Endothelial cell of umbilical vein (primary cell): Measurements from ENCODE around the gene DPYSL4. TPM values are rescaled to one million over a fixed set of nuclear protein-coding genes. Genes with fewer than 3 reads are reported as not detected.

ENCODE experiments used
- BruUV-seq: library from RNA; stranded (reverse); fragments of 400-500 nt; replicated peaks from 2 replicates; lab custom pipeline; 2021; lab: Mats Ljungman, UMichigan
- CTCF ChIA-PET: fragments of 300-600, 350-600 bp; sonication (Branson Sonifier 250); formaldehyde crosslinking; loops from one replicate; lab custom pipeline; 2021; ENCODE audit warnings: antibody characterized with exemption, inconsistent platforms; lab: Charles Lee
- POLR2A ChIA-PET: fragments of 300-600, 350-600 bp; sonication (Branson Sonifier 250); formaldehyde crosslinking; loops from one replicate; lab custom pipeline; 2021; ENCODE audit warnings: antibody characterized with exemption, inconsistent platforms; lab: Charles Lee
- DNase-seq: peaks from one replicate; pipeline ENCODE4 v3.0.0-alpha.2; 2011; ENCODE audit warnings: low read depth, low spot score
- FAIRE-seq: peaks from 2 replicates; lab custom pipeline; 2011; peaks lifted over from hg19 to GRCh38; lab: Jason Lieb, UNC
- H2AFZ ChIP-seq: 2 replicates; pipeline ENCODE4 v1.6.0; 2012; ENCODE audit warnings: low read depth, low read length, control low read depth, inconsistent platforms
- H3K27ac ChIP-seq: 2 replicates; pipeline ENCODE4 v1.5.1; 2011; ENCODE audit warnings: low read depth, mild to moderate bottlenecking, control low read depth, low read length, moderate library complexity; ENCODE audit not compliant: insufficient read depth
- H3K27me3 ChIP-seq, 2 experiments: 2 replicates each; pipeline versions ENCODE4 v1.6.0 to v1.6.1; 2011; ENCODE audit warnings: low read length in 2 of 2, mixed read lengths in 1 of 2; ENCODE audit not compliant: control insufficient read depth in 2 of 2, insufficient read depth in 2 of 2
- H3K36me3 ChIP-seq, 2 experiments: 2 replicates in 1 of 2; 3 replicates in 1 of 2; pipeline ENCODE4 v1.5.1; 2011; ENCODE audit warnings: low read length in 2 of 2, mild to moderate bottlenecking in 1 of 2, moderate library complexity in 1 of 2; ENCODE audit not compliant: control insufficient read depth in 2 of 2, insufficient read depth in 2 of 2; ENCODE audit errors: extremely low read depth in 1 of 2
- H3K4me1 ChIP-seq: 3 replicates; pipeline ENCODE4 v1.5.1; 2011; ENCODE audit warnings: mild to moderate bottlenecking, low read length; ENCODE audit not compliant: control insufficient read depth, insufficient read depth; ENCODE audit errors: extremely low read depth
- H3K4me2 ChIP-seq: 2 replicates; pipeline ENCODE4 v1.6.1; 2011; ENCODE audit warnings: low read length, control low read depth, mixed read lengths; ENCODE audit not compliant: insufficient read depth
- H3K4me3 ChIP-seq, 3 experiments: fragments of 200-600 bp in 1 of 3; sonication (generic), shearing (Covaris generic) in 1 of 3; replicated peaks in 1 of 3; 2 replicates each; pipeline ENCODE4 v1.5.1; 2011 to 2016; ENCODE audit warnings: control low read depth in 3 of 3, low read length in 3 of 3, mild to moderate bottlenecking in 2 of 3, inconsistent platforms in 1 of 3, low read depth in 1 of 3, moderate library complexity in 1 of 3; ENCODE audit not compliant: insufficient read depth in 1 of 3
- H3K79me2 ChIP-seq: 2 replicates; pipeline ENCODE4 v1.6.0; 2012; ENCODE audit warnings: low read length, inconsistent platforms; ENCODE audit not compliant: control insufficient read depth, insufficient read depth
- H3K9ac ChIP-seq: replicated peaks from 2 replicates; pipeline ENCODE3; 2011; ENCODE audit warnings: low read length, control low read depth; ENCODE audit not compliant: insufficient read depth; ENCODE audit errors: extremely low read depth
- H3K9me1 ChIP-seq: replicated peaks from 3 replicates; pipeline ENCODE4 v1.6.0; 2011; ENCODE audit warnings: mild to moderate bottlenecking, low read length; ENCODE audit not compliant: control insufficient read depth, insufficient read depth; ENCODE audit errors: extremely low read depth
- H3K9me3 ChIP-seq: replicated peaks from 2 replicates; pipeline ENCODE4 v1.5.1; 2012; ENCODE audit warnings: low read length, inconsistent platforms; ENCODE audit not compliant: control insufficient read depth, insufficient read depth
- H4K20me1 ChIP-seq: replicated peaks from 2 replicates; pipeline ENCODE3; 2011; ENCODE audit warnings: mild to moderate bottlenecking, low read length; ENCODE audit not compliant: control insufficient read depth, insufficient read depth; ENCODE audit errors: extremely low read depth
- EZH2 ChIP-seq: IDR thresholded peaks from 2 replicates; pipeline ENCODE4 v1.6.1; 2012; ENCODE audit warnings: borderline replicate concordance, low read depth, mild to moderate bottlenecking, moderate library complexity, low read length, inconsistent platforms; ENCODE audit not compliant: severe bottlenecking
- FOS ChIP-seq: IDR thresholded peaks from 2 replicates; pipeline ENCODE4 v1.6.1; 2011; ENCODE audit warnings: mild to moderate bottlenecking, low read length, moderate library complexity, borderline replicate concordance; ENCODE audit not compliant: insufficient read depth
- GATA2 ChIP-seq: IDR thresholded peaks from 2 replicates; pipeline ENCODE4 v1.7.0; 2011; ENCODE audit warnings: low read depth, mild to moderate bottlenecking, moderate library complexity, mixed read lengths, low read length; ENCODE audit not compliant: insufficient read length, insufficient read depth
- JUN ChIP-seq: IDR thresholded peaks from 2 replicates; pipeline ENCODE4 v1.6.1; 2011; ENCODE audit warnings: borderline replicate concordance, low read depth; ENCODE audit not compliant: insufficient read length, insufficient read depth
- MYC ChIP-seq: IDR thresholded peaks from one replicate; pipeline ENCODE4 v1.6.1; 2011; ENCODE audit warnings: mild to moderate bottlenecking, low read depth, low read length
- POLR2A ChIP-seq: IDR thresholded peaks from 2 replicates; pipeline ENCODE4 v1.6.1; 2012; ENCODE audit warnings: low read depth, mild to moderate bottlenecking, control low read depth, low read length
- POLR2AphosphoS5 ChIP-seq: IDR thresholded peaks from 2 replicates; pipeline ENCODE4 v1.6.1; 2012; ENCODE audit warnings: low read depth, mild to moderate bottlenecking, control low read depth, low read length, moderate library complexity; ENCODE audit not compliant: insufficient read depth
- dilution Hi-C: fragments of 300-500 bp; cut with MboI; formaldehyde crosslinking; loops from one replicate; pipeline ENCODE4 v1.15.0; 2019; ENCODE audit warnings: low sequenced_read_pairs; ENCODE audit not compliant: extremely low pct_ligation_motif_present
- intact Hi-C: fragments of 100-400 bp; cut with micrococcal nuclease; formaldehyde crosslinking; loops from one replicate; pipeline ENCODE4 v1.10.0; 2022
- polyA plus RNA-seq, 4 experiments: library from polyadenylated mRNA; depleted of rRNA in 3 of 4; stranded (reverse) in 3 of 4; unstranded in 1 of 4; fragments of >200 nt; gene quantifications; 2 replicates each; pipeline versions ENCODE4 v1.2.1 to v1.2.3, GENCODE V29; 2011 to 2012; ENCODE audit warnings: missing spikeins in 1 of 4
- total RNA-seq: library from RNA; stranded (reverse); gene quantifications from 2 replicates; pipeline ENCODE4 v1.2.3, GENCODE V29; 2021
- TF ChIP-seq, protein P1 (sequence below): IDR thresholded peaks from 2 replicates; pipeline ENCODE4 v1.6.1; 2011; ENCODE audit not compliant: insufficient read depth, insufficient read length
- TF ChIP-seq, protein P2 (sequence below), 2 donors: IDR thresholded peaks; 1 replicate in 1 of 2; 2 replicates in 1 of 2; pipeline ENCODE4 v1.5.1; 2011; ENCODE audit warnings: low read length in 2 of 2, mild to moderate bottlenecking in 2 of 2, moderate library complexity in 2 of 2, control low read depth in 1 of 2, inconsistent platforms in 1 of 2, low read depth in 1 of 2; ENCODE audit not compliant: insufficient read depth in 1 of 2; ENCODE audit errors: extremely low read depth in 1 of 2

DPYSL4 gene
- total and polyA plus RNA-seq, 2 donors (not counting 3 experiments of a cell fraction or from before 2014, with no cell fraction given) = 27.1 to 60.0 TPM

DNA sequence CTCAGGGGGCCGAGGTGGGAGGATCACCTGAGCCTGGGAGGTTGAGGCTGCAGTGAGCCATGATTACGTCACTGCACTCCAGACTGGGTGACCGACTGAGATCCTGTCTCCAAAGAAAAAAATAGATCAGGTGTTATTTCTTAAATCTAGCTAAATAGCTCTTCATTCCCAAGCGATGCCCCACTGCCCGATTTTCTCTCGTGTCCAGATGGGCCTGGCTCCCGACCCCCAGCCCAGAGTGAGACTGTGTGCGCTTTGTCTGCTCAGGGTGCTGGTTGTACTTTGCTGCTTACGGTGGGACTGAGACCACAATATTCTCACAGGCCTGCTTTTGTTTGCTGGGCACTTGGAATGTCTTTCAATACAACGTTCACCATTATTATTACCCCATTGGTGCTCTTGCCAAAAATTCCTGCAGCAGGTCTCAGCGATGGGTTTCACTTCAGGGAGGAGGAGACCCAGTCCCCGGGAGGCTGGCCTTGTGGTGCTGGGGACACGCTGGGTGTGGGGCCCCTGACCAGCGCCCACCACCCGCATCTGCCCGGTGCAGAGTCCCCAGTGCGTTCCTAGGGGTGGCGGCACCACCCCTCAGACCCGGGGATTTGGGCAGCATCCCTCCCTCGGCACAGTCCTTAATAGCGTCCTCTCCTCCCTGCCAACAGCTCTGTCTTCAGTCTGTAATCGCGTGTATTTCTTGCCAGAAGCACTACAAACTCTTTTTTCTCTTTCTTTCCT is 20.4 kb upstream of the DPYSL4 start:
- TF ChIP-seq POLR2AphosphoS5 (no peak), POLR2A (no peak), GATA2 (no peak), JUN (no peak), MYC (no peak), FOS (no peak)
- TF ChIP-seq, protein P1, sequence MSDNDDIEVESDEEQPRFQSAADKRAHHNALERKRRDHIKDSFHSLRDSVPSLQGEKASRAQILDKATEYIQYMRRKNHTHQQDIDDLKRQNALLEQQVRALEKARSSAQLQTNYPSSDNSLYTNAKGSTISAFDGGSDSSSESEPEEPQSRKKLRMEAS = no peak
- no peak overlapping the region for H3K27ac ChIP-seq
- BruUV-seq = no TSS peak
- H3K36me3 ChIP-seq = no peaks in the 10 kb centered on the region
- no peak overlapping the region for H3K9ac ChIP-seq
- no peaks in the 10 kb centered on the region for H4K20me1 ChIP-seq
- dilution Hi-C loops (no loop called here), intact Hi-C loops (no loop called here)
- FAIRE-seq (no peak), DNase-seq (no peak)
- CTCF ChIA-PET = no interaction called here
- no peak overlapping the region for H3K4me2 ChIP-seq
- H3K27me3 ChIP-seq = no peaks in the 10 kb centered on the region
- H3K9me1 ChIP-seq = no peaks in the 10 kb centered on the region
- H2AFZ ChIP-seq = no peak overlapping the region
- H3K4me3 ChIP-seq = no peak overlapping the region
- POLR2A ChIA-PET = no interaction called here
- no peaks in the 10 kb centered on the region for H3K79me2 ChIP-seq
- H3K9me3 ChIP-seq = no peaks in the 10 kb centered on the region
- H3K4me1 ChIP-seq = no peaks in the 10 kb centered on the region

DNA sequence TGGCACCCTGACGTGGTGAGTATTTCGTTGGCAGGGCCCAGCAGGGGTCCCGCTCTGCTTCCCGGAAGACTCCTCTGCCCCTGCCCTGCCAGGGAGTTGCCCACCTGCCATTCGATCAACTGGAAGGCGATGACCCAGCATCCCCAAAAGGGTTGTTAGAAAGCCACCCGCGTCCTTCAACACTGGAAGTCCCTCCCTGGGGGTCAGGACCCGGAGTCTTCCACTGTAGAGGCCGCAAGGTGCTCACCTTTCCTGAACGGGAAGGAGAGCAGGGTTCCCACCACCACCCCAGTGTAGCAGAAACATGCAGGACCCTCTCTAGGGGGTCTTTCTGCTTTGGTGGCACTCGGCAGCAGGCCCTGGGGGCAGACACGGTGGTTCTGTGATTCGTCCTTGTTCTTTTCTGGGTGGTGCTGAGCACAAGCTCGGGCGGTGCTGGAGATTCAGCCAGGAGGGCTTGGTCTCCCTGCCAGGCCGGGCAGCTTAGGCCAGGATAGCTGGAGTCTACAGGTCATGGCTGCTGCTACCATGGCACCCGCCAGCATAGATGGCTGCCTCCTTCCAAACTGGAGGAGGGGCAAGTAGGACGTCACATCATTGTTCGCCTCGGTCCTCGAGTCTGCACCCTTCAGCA is 19.6 kb upstream of the DPYSL4 start:
- BruUV-seq = no TSS peak
- ChIA-PET POLR2A (no interaction called here), CTCF (no interaction called here)
- no peaks in the 10 kb centered on the region for H4K20me1 ChIP-seq
- H3K9ac ChIP-seq = no peak overlapping the region
- no peak overlapping the region for H3K4me2 ChIP-seq
- dilution Hi-C loops (no loop called here), intact Hi-C loops (no loop called here)
- H3K9me1 ChIP-seq = no peaks in the 10 kb centered on the region
- H3K27me3 ChIP-seq = no peaks in the 10 kb centered on the region
- H2AFZ ChIP-seq = no peak overlapping the region
- TF ChIP-seq, protein P2, sequence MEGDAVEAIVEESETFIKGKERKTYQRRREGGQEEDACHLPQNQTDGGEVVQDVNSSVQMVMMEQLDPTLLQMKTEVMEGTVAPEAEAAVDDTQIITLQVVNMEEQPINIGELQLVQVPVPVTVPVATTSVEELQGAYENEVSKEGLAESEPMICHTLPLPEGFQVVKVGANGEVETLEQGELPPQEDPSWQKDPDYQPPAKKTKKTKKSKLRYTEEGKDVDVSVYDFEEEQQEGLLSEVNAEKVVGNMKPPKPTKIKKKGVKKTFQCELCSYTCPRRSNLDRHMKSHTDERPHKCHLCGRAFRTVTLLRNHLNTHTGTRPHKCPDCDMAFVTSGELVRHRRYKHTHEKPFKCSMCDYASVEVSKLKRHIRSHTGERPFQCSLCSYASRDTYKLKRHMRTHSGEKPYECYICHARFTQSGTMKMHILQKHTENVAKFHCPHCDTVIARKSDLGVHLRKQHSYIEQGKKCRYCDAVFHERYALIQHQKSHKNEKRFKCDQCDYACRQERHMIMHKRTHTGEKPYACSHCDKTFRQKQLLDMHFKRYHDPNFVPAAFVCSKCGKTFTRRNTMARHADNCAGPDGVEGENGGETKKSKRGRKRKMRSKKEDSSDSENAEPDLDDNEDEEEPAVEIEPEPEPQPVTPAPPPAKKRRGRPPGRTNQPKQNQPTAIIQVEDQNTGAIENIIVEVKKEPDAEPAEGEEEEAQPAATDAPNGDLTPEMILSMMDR (IDR thresholded peaks at IDR 0.05; ENCODE audit: extremely low read depth in 1 of 2, insufficient read depth in 1 of 2, low read depth in 1 of 2, low read length in 2 of 2) = no peak
- TF ChIP-seq POLR2AphosphoS5 = no peak
- TF ChIP-seq GATA2 = no peak
- TF ChIP-seq EZH2 = no peak
- no peak for TF ChIP-seq MYC
- TF ChIP-seq FOS = no peak
- TF ChIP-seq, protein P1 = no peak
- TF ChIP-seq POLR2A = no peak
- TF ChIP-seq JUN = no peak
- FAIRE-seq (no peak), DNase-seq (no peak)
- no peaks in the 10 kb centered on the region for H3K4me1 ChIP-seq
- H3K27ac ChIP-seq = no peak overlapping the region
- H3K9me3 ChIP-seq = no peaks in the 10 kb centered on the region
- no peak overlapping the region for H3K4me3 ChIP-seq
- H3K79me2 ChIP-seq = no peaks in the 10 kb centered on the region
- H3K36me3 ChIP-seq = no peaks in the 10 kb centered on the region
